Neuronal stem cell (in vitro differentiated cells): Measurements from ENCODE around the gene SLC18A3.
A peak's percentile ranks its signal among the peaks of the same experiment; 100 is the strongest.

Experiments used
- DNase-seq: peaks from one replicate; pipeline ENCODE4 v3.0.0-alpha.2; 2013; ENCODE audit warnings: low spot score
- H2AFZ ChIP-seq: one replicate; pipeline ENCODE4 v1.6.1; 2013; ENCODE audit warnings: mild to moderate bottlenecking, low read length, inconsistent platforms
- H2AK5ac ChIP-seq: 2 replicates; pipeline ENCODE4 v1.6.1; 2013; ENCODE audit warnings: low read depth, mild to moderate bottlenecking, inconsistent platforms, low read length, moderate library complexity, mixed read lengths
- H2BK120ac ChIP-seq: 2 replicates; pipeline ENCODE4 v1.6.1; 2013; ENCODE audit warnings: low read depth, mild to moderate bottlenecking, inconsistent platforms, low read length, moderate library complexity, mixed read lengths
- H2BK12ac ChIP-seq: one replicate; pipeline ENCODE4 v1.6.1; 2013; ENCODE audit warnings: low read length, inconsistent platforms
- H2BK15ac ChIP-seq: 2 replicates; pipeline ENCODE4 v1.6.1; 2013; ENCODE audit warnings: mild to moderate bottlenecking, low read length, inconsistent platforms, mixed read lengths
- H2BK5ac ChIP-seq: one replicate; pipeline ENCODE4 v1.6.1; 2013; ENCODE audit warnings: inconsistent platforms, mild to moderate bottlenecking, low read length, moderate library complexity
- H3K14ac ChIP-seq: one replicate; pipeline ENCODE4 v1.6.1; 2013; ENCODE audit warnings: low read length, inconsistent platforms
- H3K18ac ChIP-seq: 2 replicates; pipeline ENCODE4 v1.6.1; 2013; ENCODE audit warnings: low read length, inconsistent platforms
- H3K23ac ChIP-seq: 2 replicates; pipeline ENCODE4 v1.6.1; 2013; ENCODE audit warnings: low read depth, mild to moderate bottlenecking, mixed read lengths, low read length, inconsistent platforms; ENCODE audit not compliant: poor library complexity
- H3K27ac ChIP-seq: replicated peaks from 3 replicates; pipeline ENCODE4 v1.5.1; 2013; ENCODE audit warnings: low read length, inconsistent platforms
- H3K27me3 ChIP-seq, 3 experiments: 2 replicates each; pipeline ENCODE4 v1.6.1; 2013; ENCODE audit warnings: low read length in 3 of 3, mild to moderate bottlenecking in 2 of 3, inconsistent platforms in 1 of 3, low read depth in 1 of 3, mixed read lengths in 1 of 3, moderate library complexity in 1 of 3; ENCODE audit not compliant: control insufficient read depth in 3 of 3, insufficient read depth in 3 of 3
- H3K36me3 ChIP-seq, 2 donors: replicated peaks in 1 of 2; 2 replicates each; pipeline ENCODE4 v1.6.1; 2013; ENCODE audit warnings: low read length in 2 of 2; ENCODE audit not compliant: control insufficient read depth in 2 of 2, insufficient read depth in 2 of 2
- H3K4ac ChIP-seq: 2 replicates; pipeline ENCODE4 v1.6.1; 2013; ENCODE audit warnings: inconsistent platforms, mild to moderate bottlenecking, low read length, moderate library complexity
- H3K4me1 ChIP-seq, 2 donors: 1 replicate in 1 of 2; 2 replicates in 1 of 2; pipeline ENCODE4 v1.6.1; 2013; ENCODE audit warnings: low read length in 2 of 2, low read depth in 1 of 2; ENCODE audit not compliant: control insufficient read depth in 2 of 2, insufficient read depth in 1 of 2
- H3K4me2 ChIP-seq: one replicate; pipeline ENCODE4 v1.6.1; 2013; ENCODE audit warnings: mild to moderate bottlenecking, low read length, inconsistent platforms; ENCODE audit not compliant: insufficient read depth, poor library complexity, severe bottlenecking
- H3K4me3 ChIP-seq, 2 donors: 2 replicates each; pipeline ENCODE4 v1.5.1; 2013; ENCODE audit warnings: low read length in 2 of 2, mild to moderate bottlenecking in 2 of 2, inconsistent platforms in 1 of 2, moderate library complexity in 1 of 2
- H3K79me1 ChIP-seq: one replicate; pipeline ENCODE4 v1.6.1; 2013; ENCODE audit warnings: low read depth, mild to moderate bottlenecking, inconsistent platforms, low read length, moderate library complexity
- H3K9ac ChIP-seq: one replicate; pipeline ENCODE4 v1.6.1; 2013; ENCODE audit warnings: mild to moderate bottlenecking, low read depth, low read length, inconsistent platforms; ENCODE audit not compliant: poor library complexity
- H3K9me3 ChIP-seq, 2 donors: replicated peaks in 1 of 2; 2 replicates each; pipeline versions ENCODE3 to v1.6.1; 2013; ENCODE audit warnings: low read length in 2 of 2, mild to moderate bottlenecking in 2 of 2, inconsistent platforms in 1 of 2, low read depth in 1 of 2, mixed read lengths in 1 of 2, moderate library complexity in 1 of 2; ENCODE audit not compliant: control insufficient read depth in 2 of 2, insufficient read depth in 1 of 2
- H4K8ac ChIP-seq: one replicate; pipeline ENCODE4 v1.6.1; 2013; ENCODE audit warnings: low read depth, mild to moderate bottlenecking, inconsistent platforms, low read length, moderate library complexity
- H4K91ac ChIP-seq: one replicate; pipeline ENCODE4 v1.6.1; 2013; ENCODE audit warnings: low read length, low read depth, mild to moderate bottlenecking, inconsistent platforms; ENCODE audit not compliant: poor library complexity
- WGBS, 2 donors: extraction: QIAGEN DNeasy Blood & Tissue Kit; methylation state at CpG; one replicate each; pipeline ENCODE4 v1.1.7; 2013; ENCODE audit warnings: missing lambda C conversion rate in 2 of 2, mixed read lengths in 1 of 2; ENCODE audit not compliant: insufficient read length in 2 of 2, insufficient replicate concordance in 1 of 2; ENCODE audit errors: extremely low coverage in 2 of 2; 5-methylcytosine and 5-hydroxymethylcytosine counted together

SLC18A3 gene

GRCh38 chr10:49609283-49610113 is 612 bp upstream of the SLC18A3 start:
- Histone ChIP-seq H4K8ac (no peak overlapping the region), H3K23ac (peak overlapping the region; percentile 80), H3K79me1 (peaks cover 6% of the 10 kb centered on the region), H2BK12ac (no peak overlapping the region), H3K18ac (peak overlapping the region; percentile 57), H3K4ac (no peak overlapping the region), H2BK120ac (no peak overlapping the region), H2BK15ac (no peak overlapping the region), H4K91ac (no peak overlapping the region), H3K4me2 (peak overlapping the region; percentile 80), H3K27me3 (peaks cover 44 to 87% (median 77%) of the 10 kb centered on the region in 3 experiments), H3K9me3 (peaks cover 6 to 7% of the 10 kb centered on the region in 2 donors), H3K9ac (peak overlapping the region; percentile 4), H3K14ac (no peak overlapping the region), H2BK5ac (no peak overlapping the region), H3K27ac (no peak overlapping the region), H3K4me1 (peaks cover 4 to 23% of the 10 kb centered on the region in 2 donors), H2AFZ (peak overlapping the region; percentile 90), H3K36me3 (no peaks in the 10 kb centered on the region), H3K4me3 (peak overlapping the region; percentile 33 to 71), H2AK5ac (no peak overlapping the region)
- no peak for DNase-seq
- WGBS, 2 donors = no CpG with 5 or more reads among the region's 62 CpGs

DNA sequence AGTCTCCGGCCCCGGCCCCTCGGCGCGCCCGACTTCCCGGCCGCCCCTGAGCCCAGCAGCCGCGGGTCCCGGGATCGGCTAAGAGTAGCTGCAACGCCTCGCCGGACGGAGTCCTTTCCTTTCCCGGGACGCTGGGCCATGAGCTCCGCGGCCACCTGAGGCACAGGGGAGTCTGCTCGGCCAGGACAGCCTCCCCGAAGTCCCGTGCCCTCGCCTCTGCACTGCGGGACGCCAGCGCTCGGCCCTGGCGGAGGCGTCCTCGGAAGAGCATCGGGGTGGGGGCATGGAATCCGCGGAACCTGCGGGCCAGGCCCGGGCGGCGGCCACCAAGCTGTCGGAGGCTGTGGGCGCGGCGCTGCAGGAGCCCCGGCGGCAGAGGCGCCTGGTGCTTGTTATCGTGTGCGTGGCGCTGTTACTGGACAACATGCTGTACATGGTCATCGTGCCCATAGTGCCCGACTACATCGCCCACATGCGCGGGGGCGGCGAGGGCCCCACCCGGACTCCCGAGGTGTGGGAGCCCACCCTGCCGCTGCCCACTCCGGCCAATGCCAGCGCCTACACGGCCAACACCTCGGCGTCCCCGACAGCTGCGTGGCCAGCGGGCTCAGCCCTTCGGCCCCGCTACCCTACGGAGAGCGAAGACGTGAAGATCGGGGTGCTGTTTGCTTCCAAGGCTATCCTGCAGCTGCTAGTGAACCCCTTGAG is 502 bp downstream of the SLC18A3 start:
- peak overlapping the region; percentile 63 for H2BK12ac ChIP-seq
- H3K18ac ChIP-seq = peak overlapping the region; percentile 91
- H3K9me3 ChIP-seq = peaks cover 6 to 7% of the 10 kb centered on the region in 2 donors
- peaks cover 4 to 25% of the 10 kb centered on the region in 2 donors for H3K4me1 ChIP-seq
- H2BK15ac ChIP-seq = no peak overlapping the region
- peak overlapping the region; percentile 90 for H2AFZ ChIP-seq
- WGBS, 2 donors = no CpG with 5 or more reads among the region's 72 CpGs
- no peak overlapping the region for H2BK120ac ChIP-seq
- peak overlapping the region; percentile 92 for H3K23ac ChIP-seq
- peak overlapping the region; percentile 47 for H3K14ac ChIP-seq
- no peak overlapping the region for H4K8ac ChIP-seq
- no peaks in the 10 kb centered on the region for H3K36me3 ChIP-seq
- H3K79me1 ChIP-seq = peaks cover 6% of the 10 kb centered on the region
- no peak overlapping the region for H3K27ac ChIP-seq
- peaks cover 47 to 92% (median 88%) of the 10 kb centered on the region in 3 experiments for H3K27me3 ChIP-seq
- H3K4me3 ChIP-seq = peak overlapping the region; percentile 33 to 68
- H3K4ac ChIP-seq = no peak overlapping the region
- peak overlapping the region; percentile 80 for H3K4me2 ChIP-seq
- peak overlapping the region; percentile 71 for H2BK5ac ChIP-seq
- peak overlapping the region; percentile 80 for H3K9ac ChIP-seq
- H4K91ac ChIP-seq = no peak overlapping the region
- DNase-seq = no peak
- peak overlapping the region; percentile 31 for H2AK5ac ChIP-seq

DNA sequence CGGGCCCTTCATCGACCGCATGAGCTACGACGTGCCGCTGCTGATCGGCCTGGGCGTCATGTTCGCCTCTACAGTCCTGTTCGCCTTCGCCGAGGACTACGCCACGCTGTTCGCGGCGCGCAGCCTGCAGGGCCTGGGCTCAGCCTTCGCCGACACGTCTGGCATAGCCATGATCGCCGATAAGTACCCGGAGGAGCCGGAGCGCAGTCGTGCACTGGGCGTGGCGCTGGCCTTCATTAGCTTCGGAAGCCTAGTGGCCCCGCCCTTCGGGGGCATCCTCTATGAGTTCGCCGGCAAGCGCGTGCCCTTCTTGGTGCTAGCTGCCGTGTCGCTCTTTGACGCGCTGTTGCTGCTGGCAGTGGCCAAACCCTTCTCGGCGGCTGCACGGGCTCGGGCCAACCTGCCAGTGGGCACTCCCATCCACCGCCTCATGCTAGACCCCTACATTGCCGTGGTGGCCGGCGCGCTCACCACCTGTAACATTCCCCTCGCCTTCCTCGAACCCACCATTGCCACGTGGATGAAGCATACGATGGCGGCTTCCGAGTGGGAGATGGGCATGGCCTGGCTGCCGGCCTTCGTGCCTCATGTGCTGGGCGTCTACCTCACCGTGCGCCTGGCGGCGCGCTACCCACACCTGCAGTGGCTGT is 1.2 kb downstream of the SLC18A3 start:
- H3K14ac ChIP-seq = peak overlapping the region; percentile 47
- H3K4me1 ChIP-seq = peaks cover 4 to 25% of the 10 kb centered on the region in 2 donors
- H3K23ac ChIP-seq = peak overlapping the region; percentile 99
- H3K27me3 ChIP-seq = peaks cover 47 to 96% (median 95%) of the 10 kb centered on the region in 3 experiments
- peak overlapping the region; percentile 80 for H3K9ac ChIP-seq
- H3K4me2 ChIP-seq = peak overlapping the region; percentile 24
- H4K91ac ChIP-seq = no peak overlapping the region
- peaks cover 6 to 7% of the 10 kb centered on the region in 2 donors for H3K9me3 ChIP-seq
- peaks cover 6% of the 10 kb centered on the region for H3K79me1 ChIP-seq
- H2BK15ac ChIP-seq = peak overlapping the region; percentile 69
- peak overlapping the region; percentile 71 for H2BK5ac ChIP-seq
- peak overlapping the region; percentile 43 for H2AFZ ChIP-seq
- peak overlapping the region; percentile 91 for H3K18ac ChIP-seq
- no peak overlapping the region for H3K27ac ChIP-seq
- H3K4ac ChIP-seq = no peak overlapping the region
- no peak overlapping the region for H4K8ac ChIP-seq
- no peak overlapping the region for H2BK120ac ChIP-seq
- DNase-seq = no peak
- H2BK12ac ChIP-seq = peak overlapping the region; percentile 63
- no CpG with 5 or more reads among the region's 63 CpGs for WGBS, 2 donors
- H3K36me3 ChIP-seq = no peaks in the 10 kb centered on the region
- H2AK5ac ChIP-seq = peak overlapping the region; percentile 31
- peak overlapping the region in 1 of 2 donors; percentile 2 for H3K4me3 ChIP-seq
